ENCODE measurements around the gene PCDHB2.

DNA sequence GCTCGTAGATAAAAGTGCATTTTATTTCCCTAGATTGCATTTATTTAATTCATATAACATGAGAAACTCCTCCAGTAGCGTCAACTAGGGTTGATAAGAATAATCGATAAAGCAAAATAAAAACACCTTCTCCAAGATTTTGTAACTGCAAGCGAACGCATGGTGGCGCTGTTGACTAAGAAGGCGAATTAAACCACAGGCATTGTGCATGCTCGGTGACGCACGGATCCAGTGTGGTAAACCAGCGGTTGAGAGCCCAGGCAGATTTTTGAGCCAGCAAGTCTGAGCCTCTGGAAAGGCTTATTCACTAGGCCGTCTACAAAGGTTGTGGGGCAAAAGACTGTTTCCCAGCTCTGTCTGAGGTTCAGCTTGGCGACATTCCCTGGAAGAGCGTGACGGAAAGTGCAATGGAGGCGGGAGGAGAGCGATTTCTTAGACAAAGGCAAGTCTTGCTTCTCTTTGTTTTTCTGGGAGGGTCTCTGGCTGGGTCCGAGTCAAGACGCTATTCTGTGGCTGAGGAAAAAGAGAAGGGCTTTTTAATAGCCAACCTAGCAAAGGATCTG is 5.9 kb downstream of the PCDHB2 start, which contains the start of gene PCDHB3:
- TF ChIP-seq CTCF (IDR thresholded peaks at IDR 0.05): peak; percentile 31
- TF ChIP-seq EZH2 (IDR thresholded peaks at IDR 0.05): no peak
